GM21737 (cell line): ENCODE results near the gene BABAM2.
"Not testable (repeated sequence)": the region's sequence is repeated elsewhere in the genome, so short reads cannot be mapped to it uniquely, and the experiment has no call there.

Source experiments
- ATAC-seq: cut with Tn5 transposase; IDR thresholded peaks from one replicate; pipeline ENCODE4 v1.9.1; 2021; ENCODE audit warnings: mild to moderate bottlenecking, moderate library complexity; ENCODE audit not compliant: unreplicated experiment

BABAM2 gene

GRCh38 chr2:28101123-28101522, 210.6 kb downstream of the BABAM2 start:
- no peak for ATAC-seq

GRCh38 chr2:28101892-28102291, 211.4 kb downstream of the BABAM2 start:
- no peak for ATAC-seq

- ATAC-seq: no peak
These were observed 211.9 kb downstream of the BABAM2 start for GRCh38 chr2:28102455-28102874.

DNA sequence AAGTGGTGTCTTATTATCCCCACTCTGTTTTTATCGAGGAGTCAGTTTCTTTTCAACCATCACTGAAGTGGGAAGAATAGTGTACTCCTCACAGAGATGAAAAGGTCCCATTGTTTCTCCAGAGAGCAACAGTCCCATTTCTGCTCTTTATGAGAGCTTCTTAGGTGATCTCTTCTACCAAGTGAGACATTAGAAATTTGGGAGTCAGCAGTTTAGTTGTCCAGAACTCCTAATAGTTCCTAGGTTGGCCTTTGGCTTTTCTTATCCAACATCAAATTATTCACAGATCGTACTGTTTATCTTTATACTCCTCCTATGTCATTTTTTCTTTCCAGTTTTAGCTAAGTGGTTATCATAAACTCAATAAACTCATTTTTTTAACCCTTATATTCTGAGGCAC, 213.1 kb downstream of the BABAM2 start:
- no peak for ATAC-seq

GRCh38 chr2:28108143-28108542, 217.6 kb downstream of the BABAM2 start:
- ATAC-seq: no peak

DNA sequence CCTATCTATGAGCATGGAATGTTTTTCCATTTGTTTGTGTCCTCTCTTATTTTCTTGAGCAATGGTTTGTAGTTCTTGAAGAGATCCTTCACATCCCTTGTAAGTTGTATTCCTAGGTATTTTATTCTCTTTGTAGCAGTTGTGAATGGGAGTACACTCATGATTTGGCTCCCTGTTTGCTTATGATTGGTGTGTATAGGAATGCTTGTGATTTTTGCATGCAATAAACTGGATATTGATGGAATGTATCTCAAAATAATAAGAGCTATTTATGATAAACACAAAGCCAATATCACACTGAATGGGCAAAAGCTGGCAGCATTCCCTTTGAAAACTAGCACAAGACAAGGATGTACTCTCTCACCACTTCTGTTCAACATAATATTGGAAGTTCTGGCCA, 223.2 kb downstream of the BABAM2 start:
- not testable (repeated sequence) for ATAC-seq

DNA sequence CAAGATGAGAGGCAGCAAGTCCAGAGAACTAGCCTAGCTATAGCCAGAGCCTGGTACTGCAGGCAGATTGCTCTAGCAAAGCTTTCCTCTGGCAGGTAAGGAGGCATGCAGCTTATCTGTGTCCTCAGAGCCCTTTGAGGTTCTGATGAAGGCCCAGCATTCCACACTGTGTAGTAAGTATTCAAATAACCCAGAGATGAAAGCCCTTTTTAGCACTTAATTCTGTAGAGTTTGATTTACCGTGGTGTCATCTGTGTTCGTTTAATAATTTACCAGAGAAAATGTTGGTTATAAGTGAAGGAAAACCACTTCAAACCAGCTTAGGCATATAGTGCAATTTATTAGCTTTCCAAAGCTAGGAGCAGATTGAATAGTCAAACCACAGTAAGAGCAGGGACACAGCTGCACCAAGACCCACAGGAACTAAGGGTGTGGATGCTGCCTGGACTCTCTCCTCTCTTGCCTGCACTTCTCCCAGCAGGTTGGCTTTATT, 226.6 kb downstream of the BABAM2 start:
- no peak for ATAC-seq

DNA sequence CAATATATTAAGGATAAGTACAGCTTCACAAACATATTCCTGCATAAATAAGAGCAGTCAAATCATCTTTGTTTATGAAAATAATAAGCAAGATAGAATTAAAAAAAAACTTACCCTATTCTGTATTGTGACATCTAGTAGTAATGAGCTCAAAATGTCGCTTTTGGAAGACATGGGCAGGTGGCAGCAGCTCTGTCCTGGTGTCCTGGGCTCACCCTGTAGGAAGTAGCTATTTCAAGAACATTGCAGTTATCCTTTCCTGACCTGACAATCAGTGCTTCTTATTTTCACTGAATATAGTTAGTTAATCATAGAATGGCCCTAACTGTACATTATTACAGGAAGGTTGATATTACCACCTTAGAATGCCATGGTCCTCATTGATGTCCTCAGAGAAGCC, 229.1 kb downstream of the BABAM2 start:
- no peak for ATAC-seq

DNA sequence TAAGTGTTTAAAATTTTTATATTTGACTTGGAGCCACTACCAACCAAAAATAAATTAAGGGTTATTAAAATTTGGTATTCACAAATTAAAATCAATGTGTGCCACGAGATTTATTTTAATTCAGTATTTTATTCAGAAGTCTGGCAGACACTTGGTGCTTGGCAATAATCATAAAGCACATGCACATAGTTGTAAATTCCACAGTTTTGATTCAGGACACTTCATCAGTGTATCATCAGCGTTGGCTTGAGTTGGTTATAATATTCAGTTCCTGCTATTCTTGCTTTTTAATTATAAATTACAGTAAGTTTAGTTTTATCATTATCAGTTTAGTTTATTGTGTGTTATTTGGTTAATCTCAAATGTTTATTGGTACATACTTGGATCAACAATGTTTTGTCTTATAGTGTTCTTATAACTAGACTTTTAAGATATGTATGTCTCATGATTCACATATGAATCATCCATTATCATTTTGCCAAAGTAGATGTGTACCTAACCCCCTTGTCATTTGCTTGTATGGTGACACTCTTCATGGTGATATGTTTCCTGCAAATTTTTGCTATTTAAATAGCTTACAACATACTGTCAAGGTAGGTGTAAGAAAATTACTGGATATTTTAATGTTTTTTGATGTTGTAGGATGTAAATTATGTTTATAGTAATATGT, 237.9 kb downstream of the BABAM2 start:
- ATAC-seq: no peak

- ATAC-seq: no peak
These were observed 239.6 kb downstream of the BABAM2 start for GRCh38 chr2:28129955-28130695.

GRCh38 chr2:28133778-28134177, 243.2 kb downstream of the BABAM2 start:
- ATAC-seq: no peak

GRCh38 chr2:28134262-28134812, 243.8 kb downstream of the BABAM2 start:
- ATAC-seq: no peak

DNA sequence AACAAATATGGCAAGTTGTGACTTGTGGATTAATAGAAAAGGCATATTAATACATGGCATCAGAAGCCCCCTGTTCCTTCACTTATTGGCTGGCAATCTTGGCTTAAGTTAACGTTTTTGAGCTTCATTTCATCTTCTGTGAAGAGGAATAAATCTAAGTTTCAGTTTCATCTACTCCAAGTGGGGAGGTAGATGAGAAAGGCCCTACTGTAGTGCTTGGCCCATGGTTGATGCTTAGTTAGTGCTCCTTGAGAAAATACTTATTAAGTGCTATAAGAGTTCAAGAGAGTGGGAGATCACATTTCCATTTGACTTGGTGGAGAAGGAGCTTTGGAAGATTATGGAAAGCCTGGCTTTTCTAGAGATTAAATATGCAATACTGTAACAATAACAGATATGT, 244.3 kb downstream of the BABAM2 start:
- ATAC-seq: no peak

GRCh38 chr2:28135324-28135723, 244.8 kb downstream of the BABAM2 start:
- no peak for ATAC-seq

DNA sequence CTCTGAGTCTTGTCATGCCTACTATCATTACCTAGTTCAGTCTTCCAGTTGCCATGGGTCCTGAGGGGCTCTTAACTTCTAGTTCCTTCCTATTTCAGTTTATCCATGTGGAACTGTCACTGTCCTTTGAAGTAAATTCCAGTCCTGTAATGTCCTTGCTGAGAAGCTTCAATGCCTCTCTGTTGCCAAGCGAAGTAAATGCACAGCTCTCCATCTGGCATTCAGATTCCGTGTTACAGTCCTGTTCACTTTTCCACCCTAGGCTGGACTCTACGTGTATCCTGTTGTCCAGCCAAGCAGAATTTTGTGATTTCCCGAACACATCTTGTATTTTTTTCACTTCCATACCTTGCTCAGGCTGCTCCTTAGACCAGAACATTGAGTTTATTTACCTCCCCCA, 245.3 kb downstream of the BABAM2 start:
- ATAC-seq: no peak

GRCh38 chr2:28136556-28136955, 246.0 kb downstream of the BABAM2 start:
- ATAC-seq: no peak

GRCh38 chr2:28137221-28137620, 246.7 kb downstream of the BABAM2 start:
- no peak for ATAC-seq

DNA sequence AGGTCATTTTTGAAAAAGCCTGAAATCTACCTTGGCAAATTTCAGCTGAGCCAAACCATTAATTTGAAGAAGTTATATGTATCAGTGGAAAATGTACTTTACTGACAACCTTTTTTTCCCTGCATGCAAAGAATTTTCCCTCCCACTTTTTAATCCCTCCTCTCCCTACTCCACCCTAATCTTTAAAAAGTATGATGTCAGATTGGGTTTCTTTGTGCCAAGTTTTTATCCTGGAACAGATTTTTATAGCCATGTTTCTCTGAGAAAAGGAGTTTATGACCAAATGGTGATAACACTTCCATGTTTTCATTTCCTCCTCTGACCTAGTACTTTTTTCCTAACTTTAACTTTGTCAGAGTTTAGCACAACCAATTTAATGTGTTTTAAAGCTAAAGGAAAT, 251.9 kb downstream of the BABAM2 start:
- no peak for ATAC-seq

DNA sequence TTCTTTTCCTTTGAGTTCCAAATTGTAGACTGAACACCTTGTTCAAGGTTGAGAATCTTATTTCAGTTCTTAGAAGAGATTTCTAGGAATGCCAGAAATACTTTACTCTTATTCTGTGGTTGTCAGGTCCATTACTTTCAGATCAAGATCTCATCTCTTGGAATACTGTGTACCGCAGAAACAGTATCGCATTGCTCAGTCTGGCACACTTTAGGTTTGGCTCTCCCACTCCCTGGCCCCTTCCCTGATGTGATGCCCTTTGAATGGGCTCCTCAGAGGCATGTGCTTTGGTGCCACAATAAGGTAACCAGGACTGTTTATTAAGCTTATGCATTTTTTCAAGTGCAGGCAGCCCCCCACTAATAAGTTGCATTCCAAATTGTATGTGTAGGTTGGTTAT, 257.5 kb downstream of the BABAM2 start:
- no peak for ATAC-seq

- ATAC-seq: no peak
These were observed 258.0 kb downstream of the BABAM2 start for GRCh38 chr2:28148566-28148965.

DNA sequence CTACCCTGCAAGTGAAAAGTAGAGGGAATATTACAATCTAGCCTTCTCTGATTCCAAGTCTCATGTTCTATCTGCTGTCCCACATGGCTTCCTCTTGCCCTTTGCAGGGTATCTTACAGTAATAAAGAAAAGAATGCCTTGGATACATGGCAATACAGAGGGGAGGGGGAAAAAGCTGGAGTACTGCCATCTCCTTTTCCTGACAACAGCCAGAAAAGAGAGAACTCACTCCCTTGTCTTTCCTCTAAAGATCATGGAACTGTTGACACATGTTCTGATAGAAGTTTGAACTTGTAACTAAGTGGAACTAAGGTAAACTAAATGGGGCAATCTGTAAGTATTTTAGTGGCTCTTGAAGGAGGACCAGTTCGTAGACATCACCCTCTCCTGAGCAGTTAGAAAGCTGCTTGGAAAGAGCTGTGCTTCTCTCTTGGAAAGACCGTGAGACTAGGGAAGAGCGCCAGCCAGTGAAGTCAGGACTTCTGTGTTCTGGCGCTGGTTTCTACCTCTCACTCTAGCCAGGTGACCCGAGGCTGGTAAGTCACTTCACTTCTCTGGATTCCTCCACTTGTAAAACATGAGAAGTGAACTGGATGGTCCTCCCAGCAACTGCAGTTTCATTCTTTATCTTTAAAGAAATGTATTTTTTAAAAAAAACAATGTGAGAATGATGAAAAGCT, 259.8 kb downstream of the BABAM2 start:
- ATAC-seq: no peak

- no peak for ATAC-seq
These were observed 260.5 kb downstream of the BABAM2 start for GRCh38 chr2:28150994-28151393.
